Stimulated activated CD4-positive, alpha-beta T cell treated with anti-CD3 and anti-CD28 coated beads, Interleukin-12 subunit alpha, Interleukin-12 subunit beta, amount 100 ng/mL, for 48 hours (primary cell): ENCODE results near the gene ITIH2.

Source experiments
- DNase-seq, 3 donors: peaks; one replicate each; pipeline ENCODE4 v3.0.0-alpha.2; 2020; ENCODE audit warnings: low read depth in 2 of 3, low spot score in 1 of 3

ITIH2 gene

GRCh38 chr10:7794251-7795026 is 91.3 kb downstream of the ITIH2 start:
- no peak for DNase-seq

GRCh38 chr10:7795605-7796004 is 92.5 kb downstream of the ITIH2 start:
- no peak for DNase-seq

GRCh38 chr10:7797582-7797981 is 94.5 kb downstream of the ITIH2 start:
- DNase-seq, result no peak
